ENCODE measurements around the gene LDLRAD4. TPM values are rescaled to one million over a fixed set of nuclear protein-coding genes. Genes with fewer than 3 reads are reported as not detected.
"Not testable (repeated sequence)": the region's sequence is repeated elsewhere in the genome, so short reads cannot be mapped to it uniquely, and the experiment has no call there.

Gene LDLRAD4
- total RNA-seq, 1 donor from 2014 or later: 18.3 TPM

- H3K4me3 ChIP-seq (ENCODE audit: low read length in 3 of 3): no peak overlapping the region
- peaks cover 0 to 6% (median 4%) of the 10 kb centered on the region in 3 donors for H3K36me3 ChIP-seq (ENCODE audit: control insufficient read depth in 3 of 3, insufficient read depth in 3 of 3, low read length in 3 of 3)
- H3K27ac ChIP-seq (ENCODE audit: low read depth, low read length): no peak overlapping the region
- H3K9ac ChIP-seq (ENCODE audit: low read depth in 1 of 3, low read length in 3 of 3): no peak overlapping the region
- no peaks in the 10 kb centered on the region for H3K27me3 ChIP-seq (ENCODE audit: control insufficient read depth in 3 of 3, insufficient read depth in 3 of 3, low read length in 3 of 3)
- no peaks in the 10 kb centered on the region for H3K4me1 ChIP-seq (ENCODE audit: control insufficient read depth in 3 of 3, insufficient read depth in 3 of 3, low read length in 3 of 3)
- no peaks in the 10 kb centered on the region for H3K9me3 ChIP-seq (ENCODE audit: control insufficient read depth in 3 of 3, low read length in 3 of 3)
Measured at GRCh38 chr18:13488281-13488929, 269.8 kb downstream of the LDLRAD4 start.

DNA sequence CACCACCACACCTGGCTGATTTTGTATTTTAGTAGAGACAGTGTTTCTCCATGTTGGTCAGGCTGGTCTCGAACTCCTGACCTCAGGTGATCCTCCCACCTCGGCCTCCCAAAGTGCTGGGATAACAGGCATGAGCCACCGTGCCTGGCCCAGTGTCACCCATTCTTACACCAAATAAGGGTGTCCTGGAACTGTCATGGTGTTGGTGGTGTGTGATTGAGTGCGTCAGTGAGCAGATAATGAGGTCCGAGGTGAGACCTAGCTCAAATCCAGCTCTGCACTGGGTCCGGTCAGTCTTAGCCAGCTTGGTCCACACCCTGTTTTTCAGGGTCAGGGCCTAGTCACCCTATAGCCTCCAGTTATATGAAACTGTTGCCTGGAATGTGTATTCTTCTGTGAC lies 270.7 kb downstream of the LDLRAD4 start:
- H3K36me3 ChIP-seq (ENCODE audit: control insufficient read depth in 3 of 3, insufficient read depth in 3 of 3, low read length in 3 of 3); H3K27ac ChIP-seq (ENCODE audit: low read depth, low read length); H3K4me1 ChIP-seq (ENCODE audit: control insufficient read depth in 3 of 3, insufficient read depth in 3 of 3, low read length in 3 of 3); H3K27me3 ChIP-seq (ENCODE audit: control insufficient read depth in 3 of 3, insufficient read depth in 3 of 3, low read length in 3 of 3); H3K4me3 ChIP-seq (ENCODE audit: low read length in 3 of 3); H3K9me3 ChIP-seq (ENCODE audit: control insufficient read depth in 3 of 3, low read length in 3 of 3); H3K9ac ChIP-seq (ENCODE audit: low read depth in 1 of 3, low read length in 3 of 3): not testable (repeated sequence)

DNA sequence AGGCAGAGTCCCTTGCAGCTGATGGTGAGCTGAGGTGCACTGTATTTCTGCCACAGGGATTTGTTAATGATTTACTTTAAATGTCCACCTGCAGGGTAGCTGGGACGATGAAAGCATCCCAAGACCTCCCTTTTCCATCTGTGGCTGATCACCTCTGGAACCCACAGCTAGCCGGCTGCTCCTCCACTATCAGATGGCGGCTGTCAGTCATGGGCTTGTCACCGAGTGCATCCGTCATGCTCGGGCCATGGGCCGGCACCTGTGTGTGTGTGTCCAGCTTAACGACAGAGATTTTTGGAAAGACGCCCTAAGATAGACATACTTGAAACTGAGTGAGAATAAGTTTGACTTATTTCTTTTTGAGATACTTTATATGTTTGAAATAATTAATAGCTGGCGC lies 272.6 kb downstream of the LDLRAD4 start:
- H3K9me3 ChIP-seq (ENCODE audit: control insufficient read depth in 3 of 3, low read length in 3 of 3): no peaks in the 10 kb centered on the region
- no peak overlapping the region for H3K9ac ChIP-seq (ENCODE audit: low read depth in 1 of 3, low read length in 3 of 3)

GRCh38 chr18:13492314-13492713 lies 273.8 kb downstream of the LDLRAD4 start:
- Histone ChIP-seq H3K27me3 (ENCODE audit: control insufficient read depth in 3 of 3, insufficient read depth in 3 of 3, low read length in 3 of 3) (no peaks in the 10 kb centered on the region), H3K27ac (ENCODE audit: low read depth, low read length) (no peak overlapping the region), H3K36me3 (ENCODE audit: control insufficient read depth in 3 of 3, insufficient read depth in 3 of 3, low read length in 3 of 3) (peaks cover 0 to 3% (median 2%) of the 10 kb centered on the region in 3 donors), H3K4me3 (ENCODE audit: low read length in 3 of 3) (no peak overlapping the region), H3K9me3 (ENCODE audit: control insufficient read depth in 3 of 3, low read length in 3 of 3) (no peaks in the 10 kb centered on the region), H3K9ac (ENCODE audit: low read depth in 1 of 3, low read length in 3 of 3) (no peak overlapping the region), H3K4me1 (ENCODE audit: control insufficient read depth in 3 of 3, insufficient read depth in 3 of 3, low read length in 3 of 3) (peaks cover 0 to 5% (median 0%) of the 10 kb centered on the region in 3 donors)

More for the DNA sequence above, 272.6 kb downstream of the LDLRAD4 start:
- H3K27ac ChIP-seq (ENCODE audit: low read depth, low read length): no peak overlapping the region
- H3K4me3 ChIP-seq (ENCODE audit: low read length in 3 of 3): no peak overlapping the region
- peaks cover 0 to 6% (median 4%) of the 10 kb centered on the region in 3 donors for H3K36me3 ChIP-seq (ENCODE audit: control insufficient read depth in 3 of 3, insufficient read depth in 3 of 3, low read length in 3 of 3)
- no peaks in the 10 kb centered on the region for H3K27me3 ChIP-seq (ENCODE audit: control insufficient read depth in 3 of 3, insufficient read depth in 3 of 3, low read length in 3 of 3)
- no peaks in the 10 kb centered on the region for H3K4me1 ChIP-seq (ENCODE audit: control insufficient read depth in 3 of 3, insufficient read depth in 3 of 3, low read length in 3 of 3)

DNA sequence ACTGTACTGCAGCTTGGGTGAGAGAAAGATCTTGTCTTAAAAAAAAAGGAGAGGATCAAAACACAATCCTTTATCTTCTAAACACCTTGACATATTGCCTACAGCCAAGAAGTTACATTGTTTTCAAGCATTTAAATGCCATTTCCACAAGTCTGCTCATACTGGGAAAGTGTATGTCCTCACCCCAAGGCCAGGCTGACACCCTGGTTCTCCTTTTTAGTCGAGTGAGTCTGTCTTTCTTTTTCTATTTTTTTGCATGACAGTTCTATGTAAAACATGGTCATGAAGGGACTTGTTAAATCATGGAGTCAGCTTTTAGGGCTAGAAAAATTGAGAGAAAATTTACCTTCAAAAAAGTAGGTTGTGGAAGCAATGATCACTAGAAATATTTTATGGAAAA lies 274.5 kb downstream of the LDLRAD4 start:
- Histone ChIP-seq H3K36me3 (ENCODE audit: control insufficient read depth in 3 of 3, insufficient read depth in 3 of 3, low read length in 3 of 3) (peaks cover 0 to 5% (median 3%) of the 10 kb centered on the region in 3 donors), H3K9ac (ENCODE audit: low read depth in 1 of 3, low read length in 3 of 3) (no peak overlapping the region), H3K4me1 (ENCODE audit: control insufficient read depth in 3 of 3, insufficient read depth in 3 of 3, low read length in 3 of 3) (peaks cover 0 to 5% (median 0%) of the 10 kb centered on the region in 3 donors), H3K9me3 (ENCODE audit: control insufficient read depth in 3 of 3, low read length in 3 of 3) (peaks cover 0 to 3% (median 0%) of the 10 kb centered on the region in 3 donors), H3K4me3 (ENCODE audit: low read length in 3 of 3) (no peak overlapping the region), H3K27me3 (ENCODE audit: control insufficient read depth in 3 of 3, insufficient read depth in 3 of 3, low read length in 3 of 3) (no peaks in the 10 kb centered on the region), H3K27ac (ENCODE audit: low read depth, low read length) (no peak overlapping the region)

DNA sequence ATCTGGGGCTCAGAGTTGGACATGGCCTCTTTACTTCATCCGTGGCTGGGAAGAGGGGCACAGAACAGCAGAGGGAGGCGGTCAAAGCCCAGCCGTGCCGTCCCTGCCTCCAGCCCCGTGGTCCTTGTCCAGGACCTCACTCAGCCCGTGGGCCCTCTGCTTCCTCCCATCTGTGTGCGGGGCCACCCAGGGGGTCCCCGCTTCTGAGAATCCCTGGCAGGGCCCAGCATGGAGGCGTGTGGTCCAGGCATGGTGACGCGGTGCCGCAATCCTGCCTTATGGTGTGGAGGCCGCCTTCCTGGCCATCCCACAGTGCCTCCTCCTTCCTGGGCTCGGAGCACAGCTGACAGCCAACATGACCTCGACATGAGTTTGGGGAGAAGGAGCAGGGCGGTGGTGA lies 275.2 kb downstream of the LDLRAD4 start:
- Histone ChIP-seq H3K27me3 (ENCODE audit: control insufficient read depth in 3 of 3, insufficient read depth in 3 of 3, low read length in 3 of 3) (no peaks in the 10 kb centered on the region), H3K36me3 (ENCODE audit: control insufficient read depth in 3 of 3, insufficient read depth in 3 of 3, low read length in 3 of 3) (peaks cover 1 to 11% (median 9%) of the 10 kb centered on the region in 3 donors), H3K4me1 (ENCODE audit: control insufficient read depth in 3 of 3, insufficient read depth in 3 of 3, low read length in 3 of 3) (peaks cover 0 to 5% (median 0%) of the 10 kb centered on the region in 3 donors), H3K4me3 (ENCODE audit: low read length in 3 of 3) (no peak overlapping the region), H3K9ac (ENCODE audit: low read depth in 1 of 3, low read length in 3 of 3) (no peak overlapping the region), H3K9me3 (ENCODE audit: control insufficient read depth in 3 of 3, low read length in 3 of 3) (peaks cover 0 to 8% (median 0%) of the 10 kb centered on the region in 3 donors), H3K27ac (ENCODE audit: low read depth, low read length) (no peak overlapping the region)

GRCh38 chr18:13494871-13495445 lies 276.4 kb downstream of the LDLRAD4 start:
- Histone ChIP-seq H3K4me1 (ENCODE audit: control insufficient read depth in 3 of 3, insufficient read depth in 3 of 3, low read length in 3 of 3) (peaks cover 0 to 12% (median 8%) of the 10 kb centered on the region in 3 donors), H3K4me3 (ENCODE audit: low read length in 3 of 3) (no peak overlapping the region), H3K36me3 (ENCODE audit: control insufficient read depth in 3 of 3, insufficient read depth in 3 of 3, low read length in 3 of 3) (peaks cover 3 to 13% (median 12%) of the 10 kb centered on the region in 3 donors), H3K27me3 (ENCODE audit: control insufficient read depth in 3 of 3, insufficient read depth in 3 of 3, low read length in 3 of 3) (no peaks in the 10 kb centered on the region), H3K9ac (ENCODE audit: low read depth in 1 of 3, low read length in 3 of 3) (no peak overlapping the region), H3K9me3 (ENCODE audit: control insufficient read depth in 3 of 3, low read length in 3 of 3) (peaks cover 0 to 17% (median 0%) of the 10 kb centered on the region in 3 donors), H3K27ac (ENCODE audit: low read depth, low read length) (no peak overlapping the region)

GRCh38 chr18:13495961-13496360 lies 277.4 kb downstream of the LDLRAD4 start:
- peaks cover 0 to 17% (median 0%) of the 10 kb centered on the region in 3 donors for H3K9me3 ChIP-seq (ENCODE audit: control insufficient read depth in 3 of 3, low read length in 3 of 3)
- H3K9ac ChIP-seq (ENCODE audit: low read depth in 1 of 3, low read length in 3 of 3): no peak overlapping the region
- H3K36me3 ChIP-seq (ENCODE audit: control insufficient read depth in 3 of 3, insufficient read depth in 3 of 3, low read length in 3 of 3): peaks cover 3 to 13% (median 12%) of the 10 kb centered on the region in 3 donors
- no peak overlapping the region for H3K4me3 ChIP-seq (ENCODE audit: low read length in 3 of 3)
- H3K27me3 ChIP-seq (ENCODE audit: control insufficient read depth in 3 of 3, insufficient read depth in 3 of 3, low read length in 3 of 3): no peaks in the 10 kb centered on the region
- no peak overlapping the region for H3K27ac ChIP-seq (ENCODE audit: low read depth, low read length)
- peaks cover 4 to 22% (median 17%) of the 10 kb centered on the region in 3 donors for H3K4me1 ChIP-seq (ENCODE audit: control insufficient read depth in 3 of 3, insufficient read depth in 3 of 3, low read length in 3 of 3)

- H3K27me3 ChIP-seq (ENCODE audit: control insufficient read depth in 3 of 3, insufficient read depth in 3 of 3, low read length in 3 of 3): no peaks in the 10 kb centered on the region
- H3K27ac ChIP-seq (ENCODE audit: low read depth, low read length): no peak overlapping the region
- no peak overlapping the region for H3K9ac ChIP-seq (ENCODE audit: low read depth in 1 of 3, low read length in 3 of 3)
- H3K36me3 ChIP-seq (ENCODE audit: control insufficient read depth in 3 of 3, insufficient read depth in 3 of 3, low read length in 3 of 3): peaks cover 3 to 13% (median 12%) of the 10 kb centered on the region in 3 donors
- peaks cover 13 to 30% (median 25%) of the 10 kb centered on the region in 3 donors for H3K4me1 ChIP-seq (ENCODE audit: control insufficient read depth in 3 of 3, insufficient read depth in 3 of 3, low read length in 3 of 3)
- H3K9me3 ChIP-seq (ENCODE audit: control insufficient read depth in 3 of 3, low read length in 3 of 3): peaks cover 0 to 17% (median 0%) of the 10 kb centered on the region in 3 donors
- no peak overlapping the region for H3K4me3 ChIP-seq (ENCODE audit: low read length in 3 of 3)
Measured at GRCh38 chr18:13496691-13497281, 278.2 kb downstream of the LDLRAD4 start.

- H3K27ac ChIP-seq (ENCODE audit: low read depth, low read length): peak overlapping the region; percentile 61
- H3K27me3 ChIP-seq (ENCODE audit: control insufficient read depth in 3 of 3, insufficient read depth in 3 of 3, low read length in 3 of 3): no peaks in the 10 kb centered on the region
- H3K9ac ChIP-seq (ENCODE audit: low read depth in 1 of 3, low read length in 3 of 3): peak overlapping the region; percentile 64 to 90 (median 80)
- peaks cover 24 to 55% (median 46%) of the 10 kb centered on the region in 3 donors for H3K4me1 ChIP-seq (ENCODE audit: control insufficient read depth in 3 of 3, insufficient read depth in 3 of 3, low read length in 3 of 3)
- H3K9me3 ChIP-seq (ENCODE audit: control insufficient read depth in 3 of 3, low read length in 3 of 3): peaks cover 0 to 17% (median 0%) of the 10 kb centered on the region in 3 donors
- H3K4me3 ChIP-seq (ENCODE audit: low read length in 3 of 3): peak overlapping the region in 1 of 3 donors; percentile 78
- peaks cover 3 to 13% (median 12%) of the 10 kb centered on the region in 3 donors for H3K36me3 ChIP-seq (ENCODE audit: control insufficient read depth in 3 of 3, insufficient read depth in 3 of 3, low read length in 3 of 3)
Measured at GRCh38 chr18:13499803-13500202, 281.2 kb downstream of the LDLRAD4 start.

Data from skeletal muscle tissue (tissue), 4 donors.